Neural cell (in vitro differentiated cells): ENCODE results near the gene SNAPIN.

Experiments used
- CTCF ChIP-seq: fragments of 450-650 bp; IDR thresholded peaks from 2 replicates; pipeline ENCODE4 v1.5.1; 2014; ENCODE audit warnings: antibody characterized with exemption, mild to moderate bottlenecking, moderate library complexity; ENCODE audit not compliant: poor library complexity, severe bottlenecking
- EZH2 ChIP-seq: fragments of 200-600, 300-800 bp; shearing (Covaris generic), sonication (generic); IDR thresholded peaks from 2 replicates; pipeline ENCODE4 v1.6.1; 2014; ENCODE audit warnings: antibody characterized with exemption, low read length, borderline replicate concordance, mild to moderate bottlenecking; ENCODE audit not compliant: insufficient read depth, poor library complexity, severe bottlenecking
- MXI1 ChIP-seq: fragments of 450-650 bp; conservative IDR thresholded peaks from 2 replicates; pipeline ENCODE4 v1.6.1; 2014; ENCODE audit warnings: antibody characterized with exemption, mild to moderate bottlenecking; ENCODE audit not compliant: poor library complexity, severe bottlenecking
- POLR2AphosphoS5 ChIP-seq: IDR thresholded peaks from 2 replicates; pipeline ENCODE4 v1.6.1; 2012
- RAD21 ChIP-seq: fragments of 450-650 bp; conservative IDR thresholded peaks from 2 replicates; pipeline ENCODE4 v1.6.1; 2014; ENCODE audit warnings: antibody characterized with exemption, mild to moderate bottlenecking, moderate library complexity
- TAF1 ChIP-seq: IDR thresholded peaks from 2 replicates; pipeline ENCODE4 v1.6.1; 2012; ENCODE audit warnings: low read depth

- no peak for TF ChIP-seq CTCF
- no peak for TF ChIP-seq POLR2AphosphoS5
- no peak for TF ChIP-seq MXI1
- TF ChIP-seq EZH2, result no peak
- no peak for TF ChIP-seq RAD21
- TF ChIP-seq TAF1, result no peak
Measured at GRCh38 chr1:153699768-153700167, 41.3 kb downstream of the SNAPIN start.
